ENCODE measurements around the gene SLC1A4. TPM values are rescaled to one million over a fixed set of nuclear protein-coding genes. Genes with fewer than 3 reads are reported as not detected.
A peak's percentile ranks its signal among the peaks of the same experiment; 100 is the strongest.

SLC1A4 gene
- total and polyA plus RNA-seq, 10 of the 15 experiments (the other 5 are each of a cell fraction or from before 2014, with no cell fraction given): 10.8 to 43.2 (median 27.7) TPM

- H3K27me3 ChIP-seq (replicated peaks in 1 of 2; ENCODE audit: control insufficient read depth in 2 of 2, insufficient read depth in 2 of 2, low read length in 1 of 2): no peaks in the 10 kb centered on the region
- TF ChIP-seq SPI1 (IDR thresholded peaks at IDR 0.05; ENCODE audit: borderline replicate concordance, insufficient read depth, low read depth, low read length) (no peak), IKZF1 (conservative IDR thresholded peaks at IDR 0.05) (no peak), CREB1 (IDR thresholded peaks at IDR 0.05; ENCODE audit: low read depth) (0 out of 2 replicates have a peak, but pooled peaks have one; percentile 22), MEF2A (IDR thresholded peaks at IDR 0.05; ENCODE audit: insufficient read depth, low read depth, low read length) (no peak), TCF12 (IDR thresholded peaks at IDR 0.05; ENCODE audit: low read depth, low read length) (no peak), SMARCA5 (IDR thresholded peaks at IDR 0.05) (no peak), RAD51 (IDR thresholded peaks at IDR 0.05) (no peak)
- ATAC-seq: no peak
- ChIA-PET POLR2A (interaction anchor here (0.6 kb wide), 2 partner anchors 178 to 362 kb away, joined by 3 to 5 read pairs; partner anchors contain the start of gene ACTR2), RAD21 (ENCODE audit: unreplicated experiment) (no interaction called here), CTCF (interaction anchor here (0.7 to 1.8 kb wide), 6 partner anchors 9 to 462 kb away, joined by 3 to 7 read pairs (median 4); no protein-coding TSS in a partner anchor), SMC1A (ENCODE audit: uncharacterized antibody, unreplicated experiment) (interaction anchor here (0.7 to 1.3 kb wide), 8 partner anchors 16 to 306 kb away, joined by 3 to 5 read pairs (median 3); no protein-coding TSS in a partner anchor)
- peaks cover 17% of the 10 kb centered on the region for H3K9me3 ChIP-seq (replicated peaks; ENCODE audit: control insufficient read depth, insufficient read depth, low read length)
- no peak overlapping the region for H3K4me3 ChIP-seq
- H3K4me1 ChIP-seq (ENCODE audit: control insufficient read depth, insufficient read depth, low read length): peaks cover 24% of the 10 kb centered on the region
- FAIRE-seq: no peak
- H3K9ac ChIP-seq (ENCODE audit: control insufficient read depth, insufficient read depth, low read length): no peak overlapping the region
- no TSS peak for BruUV-seq (replicated peaks)
- DNase-seq (ENCODE audit: low read depth, low spot score): no peak
- H3K79me2 ChIP-seq (ENCODE audit: control insufficient read depth, insufficient read depth, low read length): no peaks in the 10 kb centered on the region; the same call in 1 of the 2 replicates
- 100% methylated on average over 1 of the region's 1 CpG for WGBS (ENCODE audit: insufficient coverage, insufficient replicate concordance, low lambda C conversion rate, missing lambda C conversion rate)
- H3K27ac ChIP-seq (ENCODE audit: control insufficient read depth, insufficient read depth): no peak overlapping the region
- no peak overlapping the region for H3K4me2 ChIP-seq (ENCODE audit: control insufficient read depth, insufficient read depth)
- H3K36me3 ChIP-seq (ENCODE audit: control insufficient read depth in 2 of 2, insufficient read depth in 2 of 2, low read length in 1 of 2): no peaks in the 10 kb centered on the region
- in situ Hi-C loops (cut with MboI): no loop called here
- intact Hi-C loops (cut with micrococcal nuclease; ENCODE audit: unreplicated experiment): no loop called here
- no peak overlapping the region for H2AFZ ChIP-seq (ENCODE audit: control insufficient read depth, low read depth, low read length)
- no peaks in the 10 kb centered on the region for H4K20me1 ChIP-seq (ENCODE audit: control insufficient read depth, insufficient read depth)
Measured at GRCh38 chr2:65049010-65049639, 59.9 kb downstream of the SLC1A4 start.

Data from GM12878 (cell line).